Endothelial cell of umbilical vein (primary cell): ENCODE data around the gene CDC42BPB. TPM values are rescaled to one million over a fixed set of nuclear protein-coding genes. Genes with fewer than 3 reads are reported as not detected.

Experiments used
- BruUV-seq: library from RNA; stranded (reverse); fragments of 400-500 nt; replicated peaks from 2 replicates; lab custom pipeline; 2021; lab: Mats Ljungman, UMichigan
- CTCF ChIA-PET: fragments of 300-600, 350-600 bp; sonication (Branson Sonifier 250); formaldehyde crosslinking; loops from one replicate; lab custom pipeline; 2021; ENCODE audit warnings: antibody characterized with exemption, inconsistent platforms; lab: Charles Lee
- POLR2A ChIA-PET: fragments of 300-600, 350-600 bp; sonication (Branson Sonifier 250); formaldehyde crosslinking; loops from one replicate; lab custom pipeline; 2021; ENCODE audit warnings: antibody characterized with exemption, inconsistent platforms; lab: Charles Lee
- DNase-seq: peaks from one replicate; pipeline ENCODE4 v3.0.0-alpha.2; 2011; ENCODE audit warnings: low read depth, low spot score
- FAIRE-seq: peaks from 2 replicates; lab custom pipeline; 2011; peaks lifted over from hg19 to GRCh38; lab: Jason Lieb, UNC
- H2AFZ ChIP-seq: 2 replicates; pipeline ENCODE4 v1.6.0; 2012; ENCODE audit warnings: low read depth, low read length, control low read depth, inconsistent platforms
- H3K27ac ChIP-seq: 2 replicates; pipeline ENCODE4 v1.5.1; 2011; ENCODE audit warnings: low read depth, mild to moderate bottlenecking, control low read depth, low read length, moderate library complexity; ENCODE audit not compliant: insufficient read depth
- H3K27me3 ChIP-seq, 2 experiments: 2 replicates each; pipeline versions ENCODE4 v1.6.0 to v1.6.1; 2011; ENCODE audit warnings: low read length in 2 of 2, mixed read lengths in 1 of 2; ENCODE audit not compliant: control insufficient read depth in 2 of 2, insufficient read depth in 2 of 2
- H3K36me3 ChIP-seq, 2 experiments: 2 replicates in 1 of 2; 3 replicates in 1 of 2; pipeline ENCODE4 v1.5.1; 2011; ENCODE audit warnings: low read length in 2 of 2, mild to moderate bottlenecking in 1 of 2, moderate library complexity in 1 of 2; ENCODE audit not compliant: control insufficient read depth in 2 of 2, insufficient read depth in 2 of 2; ENCODE audit errors: extremely low read depth in 1 of 2
- H3K4me1 ChIP-seq: 3 replicates; pipeline ENCODE4 v1.5.1; 2011; ENCODE audit warnings: mild to moderate bottlenecking, low read length; ENCODE audit not compliant: control insufficient read depth, insufficient read depth; ENCODE audit errors: extremely low read depth
- H3K4me2 ChIP-seq: 2 replicates; pipeline ENCODE4 v1.6.1; 2011; ENCODE audit warnings: low read length, control low read depth, mixed read lengths; ENCODE audit not compliant: insufficient read depth
- H3K4me3 ChIP-seq, 3 experiments: fragments of 200-600 bp in 1 of 3; sonication (generic), shearing (Covaris generic) in 1 of 3; replicated peaks in 1 of 3; 2 replicates each; pipeline ENCODE4 v1.5.1; 2011 to 2016; ENCODE audit warnings: control low read depth in 3 of 3, low read length in 3 of 3, mild to moderate bottlenecking in 2 of 3, inconsistent platforms in 1 of 3, low read depth in 1 of 3, moderate library complexity in 1 of 3; ENCODE audit not compliant: insufficient read depth in 1 of 3
- H3K79me2 ChIP-seq: 2 replicates; pipeline ENCODE4 v1.6.0; 2012; ENCODE audit warnings: low read length, inconsistent platforms; ENCODE audit not compliant: control insufficient read depth, insufficient read depth
- H3K9ac ChIP-seq: replicated peaks from 2 replicates; pipeline ENCODE3; 2011; ENCODE audit warnings: low read length, control low read depth; ENCODE audit not compliant: insufficient read depth; ENCODE audit errors: extremely low read depth
- H3K9me1 ChIP-seq: replicated peaks from 3 replicates; pipeline ENCODE4 v1.6.0; 2011; ENCODE audit warnings: mild to moderate bottlenecking, low read length; ENCODE audit not compliant: control insufficient read depth, insufficient read depth; ENCODE audit errors: extremely low read depth
- H3K9me3 ChIP-seq: replicated peaks from 2 replicates; pipeline ENCODE4 v1.5.1; 2012; ENCODE audit warnings: low read length, inconsistent platforms; ENCODE audit not compliant: control insufficient read depth, insufficient read depth
- H4K20me1 ChIP-seq: replicated peaks from 2 replicates; pipeline ENCODE3; 2011; ENCODE audit warnings: mild to moderate bottlenecking, low read length; ENCODE audit not compliant: control insufficient read depth, insufficient read depth; ENCODE audit errors: extremely low read depth
- FOS ChIP-seq: IDR thresholded peaks from 2 replicates; pipeline ENCODE4 v1.6.1; 2011; ENCODE audit warnings: mild to moderate bottlenecking, low read length, moderate library complexity, borderline replicate concordance; ENCODE audit not compliant: insufficient read depth
- JUN ChIP-seq: IDR thresholded peaks from 2 replicates; pipeline ENCODE4 v1.6.1; 2011; ENCODE audit warnings: borderline replicate concordance, low read depth; ENCODE audit not compliant: insufficient read length, insufficient read depth
- MYC ChIP-seq: IDR thresholded peaks from one replicate; pipeline ENCODE4 v1.6.1; 2011; ENCODE audit warnings: mild to moderate bottlenecking, low read depth, low read length
- POLR2A ChIP-seq: IDR thresholded peaks from 2 replicates; pipeline ENCODE4 v1.6.1; 2012; ENCODE audit warnings: low read depth, mild to moderate bottlenecking, control low read depth, low read length
- dilution Hi-C: fragments of 300-500 bp; cut with MboI; formaldehyde crosslinking; loops from one replicate; pipeline ENCODE4 v1.15.0; 2019; ENCODE audit warnings: low sequenced_read_pairs; ENCODE audit not compliant: extremely low pct_ligation_motif_present
- intact Hi-C: fragments of 100-400 bp; cut with micrococcal nuclease; formaldehyde crosslinking; loops from one replicate; pipeline ENCODE4 v1.10.0; 2022
- polyA plus RNA-seq, 4 experiments: library from polyadenylated mRNA; depleted of rRNA in 3 of 4; stranded (reverse) in 3 of 4; unstranded in 1 of 4; fragments of >200 nt; gene quantifications; 2 replicates each; pipeline versions ENCODE4 v1.2.1 to v1.2.3, GENCODE V29; 2011 to 2012; ENCODE audit warnings: missing spikeins in 1 of 4
- total RNA-seq: library from RNA; stranded (reverse); gene quantifications from 2 replicates; pipeline ENCODE4 v1.2.3, GENCODE V29; 2021
- TF ChIP-seq, protein P1 (sequence below), 2 donors: IDR thresholded peaks; 1 replicate in 1 of 2; 2 replicates in 1 of 2; pipeline ENCODE4 v1.5.1; 2011; ENCODE audit warnings: low read length in 2 of 2, mild to moderate bottlenecking in 2 of 2, moderate library complexity in 2 of 2, control low read depth in 1 of 2, inconsistent platforms in 1 of 2, low read depth in 1 of 2; ENCODE audit not compliant: insufficient read depth in 1 of 2; ENCODE audit errors: extremely low read depth in 1 of 2
- TF ChIP-seq, protein P2 (sequence below): IDR thresholded peaks from 2 replicates; pipeline ENCODE4 v1.6.1; 2011; ENCODE audit not compliant: insufficient read depth, insufficient read length

The CDC42BPB gene
- total and polyA plus RNA-seq, 2 donors (not counting 3 experiments of a cell fraction or from before 2014, with no cell fraction given) = 82.6 to 131 TPM

GRCh38 chr14:103097244-103097993 is 40.1 kb upstream of the CDC42BPB start:
- no TSS peak for BruUV-seq
- peaks cover 6 to 12% of the 10 kb centered on the region in 2 experiments for H3K27me3 ChIP-seq
- H3K79me2 ChIP-seq = no peaks in the 10 kb centered on the region
- H3K9me3 ChIP-seq = no peaks in the 10 kb centered on the region
- FAIRE-seq = no peak
- no peaks in the 10 kb centered on the region for H3K9me1 ChIP-seq
- H3K4me2 ChIP-seq = no peak overlapping the region
- H3K9ac ChIP-seq = no peak overlapping the region
- ChIA-PET CTCF (interaction anchor here (1.0 to 3.9 kb wide), 4 partner anchors 7 to 91 kb away, joined by 3 to 67 read pairs (median 6); no protein-coding TSS in a partner anchor), POLR2A (no interaction called here)
- no peak overlapping the region for H3K27ac ChIP-seq
- H2AFZ ChIP-seq = no peak overlapping the region
- no peak overlapping the region for H3K4me3 ChIP-seq
- TF ChIP-seq MYC (no peak), JUN (no peak), POLR2A (no peak), FOS (no peak)
- TF ChIP-seq, protein P1, sequence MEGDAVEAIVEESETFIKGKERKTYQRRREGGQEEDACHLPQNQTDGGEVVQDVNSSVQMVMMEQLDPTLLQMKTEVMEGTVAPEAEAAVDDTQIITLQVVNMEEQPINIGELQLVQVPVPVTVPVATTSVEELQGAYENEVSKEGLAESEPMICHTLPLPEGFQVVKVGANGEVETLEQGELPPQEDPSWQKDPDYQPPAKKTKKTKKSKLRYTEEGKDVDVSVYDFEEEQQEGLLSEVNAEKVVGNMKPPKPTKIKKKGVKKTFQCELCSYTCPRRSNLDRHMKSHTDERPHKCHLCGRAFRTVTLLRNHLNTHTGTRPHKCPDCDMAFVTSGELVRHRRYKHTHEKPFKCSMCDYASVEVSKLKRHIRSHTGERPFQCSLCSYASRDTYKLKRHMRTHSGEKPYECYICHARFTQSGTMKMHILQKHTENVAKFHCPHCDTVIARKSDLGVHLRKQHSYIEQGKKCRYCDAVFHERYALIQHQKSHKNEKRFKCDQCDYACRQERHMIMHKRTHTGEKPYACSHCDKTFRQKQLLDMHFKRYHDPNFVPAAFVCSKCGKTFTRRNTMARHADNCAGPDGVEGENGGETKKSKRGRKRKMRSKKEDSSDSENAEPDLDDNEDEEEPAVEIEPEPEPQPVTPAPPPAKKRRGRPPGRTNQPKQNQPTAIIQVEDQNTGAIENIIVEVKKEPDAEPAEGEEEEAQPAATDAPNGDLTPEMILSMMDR (IDR thresholded peaks at IDR 0.05; ENCODE audit: extremely low read depth in 1 of 2, insufficient read depth in 1 of 2, low read depth in 1 of 2, low read length in 2 of 2) = no peak
- TF ChIP-seq, protein P2, sequence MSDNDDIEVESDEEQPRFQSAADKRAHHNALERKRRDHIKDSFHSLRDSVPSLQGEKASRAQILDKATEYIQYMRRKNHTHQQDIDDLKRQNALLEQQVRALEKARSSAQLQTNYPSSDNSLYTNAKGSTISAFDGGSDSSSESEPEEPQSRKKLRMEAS = no peak
- no peak for DNase-seq
- no peaks in the 10 kb centered on the region for H3K36me3 ChIP-seq
- dilution Hi-C loops = no loop called here
- H4K20me1 ChIP-seq = no peaks in the 10 kb centered on the region
- no peaks in the 10 kb centered on the region for H3K4me1 ChIP-seq
- intact Hi-C loops = no loop called here
